Mucosa of descending colon (tissue), 3 donors: Measurements from ENCODE around the gene HK1. TPM values are rescaled to one million over a fixed set of nuclear protein-coding genes. Genes with fewer than 3 reads are reported as not detected.
"Not testable (repeated sequence)": the region's sequence is repeated elsewhere in the genome, so short reads cannot be mapped to it uniquely, and the experiment has no call there.

Source experiments
- ATAC-seq: fragments of 200-7000 bp; cut with Tn5 transposase; one replicate; pipeline ENCODE4 v1.9.1; 2020; ENCODE audit warnings: mild to moderate bottlenecking, moderate library complexity
- DNase-seq, 3 donors: peaks; one replicate each; pipeline ENCODE4 v3.0.0-alpha.2; 2020
- H3K36me3 ChIP-seq: fragments of 200-600 bp; one replicate; pipeline ENCODE4 v1.8.0; 2021; ENCODE audit warnings: low read depth, mild to moderate bottlenecking
- H3K4me1 ChIP-seq: fragments of 200-600 bp; one replicate; pipeline ENCODE4 v1.8.0; 2021; ENCODE audit warnings: low read depth, mild to moderate bottlenecking
- H3K4me3 ChIP-seq: fragments of 200-600 bp; one replicate; pipeline ENCODE4 v1.8.0; 2021; ENCODE audit warnings: mild to moderate bottlenecking
- H3K9me3 ChIP-seq: fragments of 200-600 bp; one replicate; pipeline ENCODE4 v1.8.0; 2021; ENCODE audit warnings: mild to moderate bottlenecking
- CTCF ChIP-seq: fragments of 200-600 bp; IDR thresholded peaks from one replicate; pipeline ENCODE4 v1.8.0; 2022; ENCODE audit warnings: antibody characterized with exemption, mild to moderate bottlenecking
- intact Hi-C, 2 donors: fragments of 100-400 bp; cut with DNase I in 1 of 2; cut with micrococcal nuclease in 1 of 2; formaldehyde crosslinking; loops; one replicate each; pipeline versions ENCODE4 v1.11.0 to v1.11.1; 2022; cut with DNase I, micrococcal nuclease
- total RNA-seq, 3 donors: library from RNA; stranded (reverse); fragmentation: NEBNext Ultra II Directional in 2 of 3; extraction: Animal tissue kit (Norgen Biotek cat#: 25700) in 2 of 3; gene quantifications; one replicate each; pipeline versions ENCODE4 v1.2.1 to v1.2.4, GENCODE V29; 2021 to 2023
- donor health status: DM: no; HTN: no; CAD: no; lungs with moderate emphysema.
- donor health status: DM: no; HTN: no; CAD: no.
- donor health status: DM: no; HTN: yes; CAD: no.

The HK1 gene
- total RNA-seq, 3 donors from 2014 or later: 63.9 to 102 (median 81.3) TPM

GRCh38 chr10:69246581-69247312 lies 31.5 kb upstream of the HK1 start:
- H3K4me1 ChIP-seq: no peaks in the 10 kb centered on the region
- DNase-seq: no peak
- TF ChIP-seq CTCF: no peak
- H3K36me3 ChIP-seq: no peaks in the 10 kb centered on the region
- H3K9me3 ChIP-seq: no peaks in the 10 kb centered on the region
- ATAC-seq: no peak
- H3K4me3 ChIP-seq: no peak overlapping the region
- intact Hi-C loops: loop anchor here in 1 of 2 donors (10.0 kb wide), 1 partner anchor 268 kb away; no protein-coding TSS in a partner anchor

- Histone ChIP-seq H3K9me3 (no peaks in the 10 kb centered on the region), H3K4me1 (no peaks in the 10 kb centered on the region), H3K36me3 (no peaks in the 10 kb centered on the region), H3K4me3 (no peak overlapping the region)
- no peak for DNase-seq
- ATAC-seq: no peak
- intact Hi-C loops: loop anchor here in 1 of 2 donors (10.0 kb wide), 1 partner anchor 267 kb away; no protein-coding TSS in a partner anchor
- TF ChIP-seq CTCF: no peak
Observed at GRCh38 chr10:69247313-69247710, 31.0 kb upstream of the HK1 start.

GRCh38 chr10:69248117-69248730 lies 30.1 kb upstream of the HK1 start:
- Histone ChIP-seq H3K36me3 (no peaks in the 10 kb centered on the region), H3K9me3 (no peaks in the 10 kb centered on the region), H3K4me1 (no peaks in the 10 kb centered on the region), H3K4me3 (no peak overlapping the region)
- DNase-seq: no peak
- intact Hi-C loops: loop anchor here in 1 of 2 donors (10.0 kb wide), 1 partner anchor 267 kb away; no protein-coding TSS in a partner anchor
- no peak for TF ChIP-seq CTCF
- no peak for ATAC-seq

- H3K36me3 ChIP-seq: no peaks in the 10 kb centered on the region
- intact Hi-C loops: no loop called here
- no peak for DNase-seq
- H3K9me3 ChIP-seq: no peaks in the 10 kb centered on the region
- no peaks in the 10 kb centered on the region for H3K4me1 ChIP-seq
- ATAC-seq: no peak
- TF ChIP-seq CTCF: no peak
- H3K4me3 ChIP-seq: no peak overlapping the region
Observed at GRCh38 chr10:69250041-69250440, 28.3 kb upstream of the HK1 start.

- ATAC-seq, DNase-seq, H3K36me3 ChIP-seq, H3K9me3 ChIP-seq, H3K4me3 ChIP-seq, H3K4me1 ChIP-seq, intact Hi-C loops: not testable (repeated sequence)
Observed at GRCh38 chr10:69251417-69251816, 26.9 kb upstream of the HK1 start.

GRCh38 chr10:69253171-69253570 lies 25.1 kb upstream of the HK1 start:
- intact Hi-C loops: no loop called here
- no peaks in the 10 kb centered on the region for H3K9me3 ChIP-seq
- no peaks in the 10 kb centered on the region for H3K4me1 ChIP-seq
- DNase-seq: no peak
- no peaks in the 10 kb centered on the region for H3K36me3 ChIP-seq
- H3K4me3 ChIP-seq: no peak overlapping the region
- no peak for TF ChIP-seq CTCF
- ATAC-seq: no peak
